ENCODE data around the gene KCNT2.

DNA sequence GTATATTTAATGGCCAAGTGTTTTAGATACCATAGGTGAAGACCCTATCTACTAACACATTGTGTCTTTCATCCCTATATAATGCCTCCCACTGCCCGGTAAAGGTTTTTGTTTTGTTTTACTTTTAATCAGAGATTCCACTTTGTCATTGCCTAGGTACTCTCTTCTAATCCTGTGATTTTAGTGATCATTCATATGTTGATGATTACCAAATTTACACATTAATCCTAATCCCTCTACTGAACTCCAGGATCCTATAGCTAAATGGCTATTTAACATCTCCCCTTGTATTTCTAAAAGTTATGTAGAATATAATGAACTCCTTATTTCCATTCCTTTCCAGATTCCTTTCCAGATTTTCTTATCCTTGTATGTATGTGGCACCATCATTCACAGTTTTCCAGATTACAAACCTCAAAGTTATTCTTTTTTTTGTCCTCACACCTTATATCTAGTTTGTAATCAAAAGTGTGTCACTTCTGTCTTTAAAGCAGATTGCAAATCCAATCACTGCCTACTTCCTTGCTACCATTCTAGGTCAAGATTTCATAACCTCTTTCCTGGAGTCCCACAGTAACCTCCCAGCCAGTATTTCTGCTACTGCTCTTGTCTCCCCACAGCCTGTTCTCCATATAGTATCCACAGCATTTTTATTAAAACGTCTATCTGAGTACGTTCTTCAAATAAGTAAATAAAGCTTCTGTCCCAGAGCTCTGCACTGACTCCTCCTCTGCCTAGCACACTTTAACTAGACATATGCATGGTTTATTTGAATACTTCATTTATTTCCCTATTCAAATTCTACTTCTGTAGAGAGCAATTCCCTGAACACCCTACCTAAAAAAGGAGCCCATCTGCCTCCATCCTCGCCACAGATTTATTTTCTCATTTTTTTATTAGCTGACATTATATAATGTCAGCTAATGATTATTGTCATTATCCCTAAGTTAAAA lies 157.8 kb downstream of the KCNT2 start:
- TF ChIP-seq, protein P1, sequence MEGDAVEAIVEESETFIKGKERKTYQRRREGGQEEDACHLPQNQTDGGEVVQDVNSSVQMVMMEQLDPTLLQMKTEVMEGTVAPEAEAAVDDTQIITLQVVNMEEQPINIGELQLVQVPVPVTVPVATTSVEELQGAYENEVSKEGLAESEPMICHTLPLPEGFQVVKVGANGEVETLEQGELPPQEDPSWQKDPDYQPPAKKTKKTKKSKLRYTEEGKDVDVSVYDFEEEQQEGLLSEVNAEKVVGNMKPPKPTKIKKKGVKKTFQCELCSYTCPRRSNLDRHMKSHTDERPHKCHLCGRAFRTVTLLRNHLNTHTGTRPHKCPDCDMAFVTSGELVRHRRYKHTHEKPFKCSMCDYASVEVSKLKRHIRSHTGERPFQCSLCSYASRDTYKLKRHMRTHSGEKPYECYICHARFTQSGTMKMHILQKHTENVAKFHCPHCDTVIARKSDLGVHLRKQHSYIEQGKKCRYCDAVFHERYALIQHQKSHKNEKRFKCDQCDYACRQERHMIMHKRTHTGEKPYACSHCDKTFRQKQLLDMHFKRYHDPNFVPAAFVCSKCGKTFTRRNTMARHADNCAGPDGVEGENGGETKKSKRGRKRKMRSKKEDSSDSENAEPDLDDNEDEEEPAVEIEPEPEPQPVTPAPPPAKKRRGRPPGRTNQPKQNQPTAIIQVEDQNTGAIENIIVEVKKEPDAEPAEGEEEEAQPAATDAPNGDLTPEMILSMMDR (IDR thresholded peaks at IDR 0.05; ENCODE audit: insufficient read depth, low read depth, low read length): no peak
- TF ChIP-seq EZH2 (IDR thresholded peaks at IDR 0.05; ENCODE audit: insufficient read depth, low read length): no peak
